ENCODE measurements around the gene PTPN3. TPM values are rescaled to one million over a fixed set of nuclear protein-coding genes. Genes with fewer than 3 reads are reported as not detected.

The PTPN3 gene
- total RNA-seq, 1 experiment from 2014 or later: 1.1 TPM

DNA sequence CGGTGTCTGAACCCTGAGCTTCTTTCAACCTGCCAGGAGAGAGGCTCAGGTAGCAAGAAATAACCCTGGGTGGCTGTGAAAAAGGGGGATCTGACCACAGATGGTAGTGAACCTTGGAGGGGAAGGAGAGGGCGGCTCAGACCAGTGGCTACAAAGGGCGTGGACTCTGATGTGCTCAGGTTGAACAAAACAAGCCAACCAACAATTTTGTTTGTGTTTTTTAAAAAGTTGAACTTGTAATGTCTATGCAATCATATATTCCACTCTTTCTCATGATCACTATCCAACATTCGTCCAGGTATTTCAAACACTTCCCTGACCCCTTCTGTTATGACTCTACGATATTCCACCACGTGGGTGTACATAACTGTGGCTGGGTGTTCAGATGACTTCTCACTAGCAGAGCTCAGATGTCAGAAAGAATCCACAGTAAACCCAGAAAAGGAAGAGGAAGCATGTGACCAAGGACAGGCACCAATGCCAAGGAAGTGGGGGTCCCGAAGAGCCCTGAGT lies 20.0 kb downstream of the PTPN3 start:
- ChIA-PET POLR2A (ENCODE audit: low non-redundant PET) (no interaction called here), CTCF (no interaction called here)
- Histone ChIP-seq H3K4me1 (ENCODE audit: insufficient read depth, low read length, poor library complexity, severe bottlenecking) (no peaks in the 10 kb centered on the region), H3K4me3 (ENCODE audit: low read depth, low read length, poor library complexity, severe bottlenecking) (no peak overlapping the region), H3K27ac (ENCODE audit: low read depth, low read length, poor library complexity, severe bottlenecking) (no peak overlapping the region), H3K27me3 (replicated peaks; ENCODE audit: insufficient read depth, low read depth, low read length, poor library complexity) (peaks cover 3% of the 10 kb centered on the region), H3K9me3 (ENCODE audit: low read depth, low read length, poor library complexity, severe bottlenecking) (no peaks in the 10 kb centered on the region), H3K36me3 (ENCODE audit: insufficient read depth, low read length, poor library complexity, severe bottlenecking) (no peaks in the 10 kb centered on the region)
- BruUV-seq (replicated peaks): no TSS peak
- TF ChIP-seq, protein P1, sequence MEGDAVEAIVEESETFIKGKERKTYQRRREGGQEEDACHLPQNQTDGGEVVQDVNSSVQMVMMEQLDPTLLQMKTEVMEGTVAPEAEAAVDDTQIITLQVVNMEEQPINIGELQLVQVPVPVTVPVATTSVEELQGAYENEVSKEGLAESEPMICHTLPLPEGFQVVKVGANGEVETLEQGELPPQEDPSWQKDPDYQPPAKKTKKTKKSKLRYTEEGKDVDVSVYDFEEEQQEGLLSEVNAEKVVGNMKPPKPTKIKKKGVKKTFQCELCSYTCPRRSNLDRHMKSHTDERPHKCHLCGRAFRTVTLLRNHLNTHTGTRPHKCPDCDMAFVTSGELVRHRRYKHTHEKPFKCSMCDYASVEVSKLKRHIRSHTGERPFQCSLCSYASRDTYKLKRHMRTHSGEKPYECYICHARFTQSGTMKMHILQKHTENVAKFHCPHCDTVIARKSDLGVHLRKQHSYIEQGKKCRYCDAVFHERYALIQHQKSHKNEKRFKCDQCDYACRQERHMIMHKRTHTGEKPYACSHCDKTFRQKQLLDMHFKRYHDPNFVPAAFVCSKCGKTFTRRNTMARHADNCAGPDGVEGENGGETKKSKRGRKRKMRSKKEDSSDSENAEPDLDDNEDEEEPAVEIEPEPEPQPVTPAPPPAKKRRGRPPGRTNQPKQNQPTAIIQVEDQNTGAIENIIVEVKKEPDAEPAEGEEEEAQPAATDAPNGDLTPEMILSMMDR (conservative IDR thresholded peaks at IDR 0.05; ENCODE audit: low read depth, low read length): no peak
- no peak for TF ChIP-seq EZH2 (IDR thresholded peaks at IDR 0.05; ENCODE audit: borderline replicate concordance, low read depth, low read length, poor library complexity, severe bottlenecking)
- DNase-seq (ENCODE audit: low spot score): no peak
- intact Hi-C loops (cut with micrococcal nuclease; ENCODE audit: unreplicated experiment): no loop called here

GRCh38 chr9:109477258-109478050 lies 20.7 kb downstream of the PTPN3 start:
- Histone ChIP-seq H3K4me1 (ENCODE audit: insufficient read depth, low read length, poor library complexity, severe bottlenecking) (no peaks in the 10 kb centered on the region), H3K27ac (ENCODE audit: low read depth, low read length, poor library complexity, severe bottlenecking) (no peak overlapping the region), H3K36me3 (ENCODE audit: insufficient read depth, low read length, poor library complexity, severe bottlenecking) (no peaks in the 10 kb centered on the region), H3K27me3 (replicated peaks; ENCODE audit: insufficient read depth, low read depth, low read length, poor library complexity) (peaks cover 3% of the 10 kb centered on the region), H3K9me3 (ENCODE audit: low read depth, low read length, poor library complexity, severe bottlenecking) (no peaks in the 10 kb centered on the region), H3K4me3 (ENCODE audit: low read depth, low read length, poor library complexity, severe bottlenecking) (no peak overlapping the region)
- CTCF ChIA-PET: no interaction called here
- TF ChIP-seq, protein P1 (conservative IDR thresholded peaks at IDR 0.05; ENCODE audit: low read depth, low read length): no peak
- no peak for TF ChIP-seq EZH2 (IDR thresholded peaks at IDR 0.05; ENCODE audit: borderline replicate concordance, low read depth, low read length, poor library complexity, severe bottlenecking)
- no TSS peak for BruUV-seq (replicated peaks)
- DNase-seq (ENCODE audit: low spot score): no peak
- intact Hi-C loops (cut with micrococcal nuclease; ENCODE audit: unreplicated experiment): no loop called here
- POLR2A ChIA-PET (ENCODE audit: low non-redundant PET): no interaction called here

DNA sequence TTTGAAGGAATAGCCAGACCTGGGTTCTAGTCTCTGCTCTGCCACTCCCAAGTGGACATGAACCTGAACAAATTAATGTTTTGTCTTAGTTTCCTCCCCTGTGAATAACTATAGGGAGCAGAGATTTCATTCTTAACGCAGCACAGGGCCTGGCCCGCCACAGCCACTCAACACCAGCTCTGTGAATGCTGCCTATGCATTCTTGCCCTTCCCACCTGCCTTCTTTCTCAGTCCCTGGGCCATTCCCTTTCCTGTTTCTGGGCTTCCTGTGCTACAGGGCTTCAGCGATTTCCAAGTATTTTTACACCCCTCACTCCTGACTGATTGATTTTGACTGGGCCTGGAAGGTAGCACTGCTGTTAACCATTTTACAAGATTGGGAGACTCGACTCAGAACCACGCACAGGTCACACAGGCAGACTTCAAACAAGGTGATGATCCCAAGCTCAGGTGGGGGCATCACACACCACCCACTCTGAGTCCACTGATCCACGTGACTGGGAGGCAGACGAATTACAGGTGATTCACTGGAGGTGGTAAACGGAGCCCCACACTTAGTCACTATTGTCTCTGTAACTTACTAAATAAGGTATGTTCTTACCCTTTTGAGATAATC lies 21.4 kb downstream of the PTPN3 start:
- no peaks in the 10 kb centered on the region for H3K4me1 ChIP-seq (ENCODE audit: insufficient read depth, low read length, poor library complexity, severe bottlenecking)
- no peak overlapping the region for H3K27ac ChIP-seq (ENCODE audit: low read depth, low read length, poor library complexity, severe bottlenecking)
- no peak for DNase-seq (ENCODE audit: low spot score)
- no peaks in the 10 kb centered on the region for H3K9me3 ChIP-seq (ENCODE audit: low read depth, low read length, poor library complexity, severe bottlenecking)
- TF ChIP-seq EZH2 (IDR thresholded peaks at IDR 0.05; ENCODE audit: borderline replicate concordance, low read depth, low read length, poor library complexity, severe bottlenecking): no peak
- TF ChIP-seq, protein P1 (conservative IDR thresholded peaks at IDR 0.05; ENCODE audit: low read depth, low read length): no peak
- H3K27me3 ChIP-seq (replicated peaks; ENCODE audit: insufficient read depth, low read depth, low read length, poor library complexity): no peaks in the 10 kb centered on the region
- ChIA-PET POLR2A (ENCODE audit: low non-redundant PET) (no interaction called here), CTCF (no interaction called here)
- no peaks in the 10 kb centered on the region for H3K36me3 ChIP-seq (ENCODE audit: insufficient read depth, low read length, poor library complexity, severe bottlenecking)
- intact Hi-C loops (cut with micrococcal nuclease; ENCODE audit: unreplicated experiment): no loop called here
- no TSS peak for BruUV-seq (replicated peaks)
- no peak overlapping the region for H3K4me3 ChIP-seq (ENCODE audit: low read depth, low read length, poor library complexity, severe bottlenecking)
